ENCODE data around the gene SLC39A13.

SLC39A13 gene

DNA sequence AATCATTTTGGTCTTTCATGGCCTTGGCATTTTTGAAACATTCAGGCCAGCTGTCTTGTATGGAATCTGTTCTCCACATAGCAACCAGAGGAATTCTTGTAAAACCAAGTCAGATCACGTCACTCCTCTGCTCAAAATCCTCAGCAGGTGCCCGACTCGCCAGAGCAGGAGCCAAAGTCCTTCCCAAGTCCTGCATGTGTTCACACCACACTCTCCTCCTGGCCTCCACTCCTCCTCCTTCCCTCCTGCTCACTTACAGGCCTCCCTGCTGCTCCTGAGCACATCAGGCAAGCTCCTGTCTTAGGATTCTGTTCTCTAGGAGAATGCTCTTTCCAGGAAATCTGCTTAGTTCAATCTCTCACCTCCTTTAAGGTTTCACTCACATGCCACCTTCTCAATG is 24.8 kb downstream of the SLC39A13 start:
- DNase-seq (ENCODE audit: low read depth in 1 of 2, low spot score in 1 of 2): no peak
- Histone ChIP-seq H3K27ac (replicated peaks) (no peak overlapping the region), H3K27me3 (ENCODE audit: insufficient read depth, poor library complexity, severe bottlenecking) (no peaks in the 10 kb centered on the region), H3K4me3 (replicated peaks; ENCODE audit: insufficient read depth, low read length) (no peak overlapping the region)
- TF ChIP-seq, protein P1, sequence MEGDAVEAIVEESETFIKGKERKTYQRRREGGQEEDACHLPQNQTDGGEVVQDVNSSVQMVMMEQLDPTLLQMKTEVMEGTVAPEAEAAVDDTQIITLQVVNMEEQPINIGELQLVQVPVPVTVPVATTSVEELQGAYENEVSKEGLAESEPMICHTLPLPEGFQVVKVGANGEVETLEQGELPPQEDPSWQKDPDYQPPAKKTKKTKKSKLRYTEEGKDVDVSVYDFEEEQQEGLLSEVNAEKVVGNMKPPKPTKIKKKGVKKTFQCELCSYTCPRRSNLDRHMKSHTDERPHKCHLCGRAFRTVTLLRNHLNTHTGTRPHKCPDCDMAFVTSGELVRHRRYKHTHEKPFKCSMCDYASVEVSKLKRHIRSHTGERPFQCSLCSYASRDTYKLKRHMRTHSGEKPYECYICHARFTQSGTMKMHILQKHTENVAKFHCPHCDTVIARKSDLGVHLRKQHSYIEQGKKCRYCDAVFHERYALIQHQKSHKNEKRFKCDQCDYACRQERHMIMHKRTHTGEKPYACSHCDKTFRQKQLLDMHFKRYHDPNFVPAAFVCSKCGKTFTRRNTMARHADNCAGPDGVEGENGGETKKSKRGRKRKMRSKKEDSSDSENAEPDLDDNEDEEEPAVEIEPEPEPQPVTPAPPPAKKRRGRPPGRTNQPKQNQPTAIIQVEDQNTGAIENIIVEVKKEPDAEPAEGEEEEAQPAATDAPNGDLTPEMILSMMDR (IDR thresholded peaks at IDR 0.05; ENCODE audit: insufficient read depth, low read length): no peak
- TF ChIP-seq, protein P2, sequence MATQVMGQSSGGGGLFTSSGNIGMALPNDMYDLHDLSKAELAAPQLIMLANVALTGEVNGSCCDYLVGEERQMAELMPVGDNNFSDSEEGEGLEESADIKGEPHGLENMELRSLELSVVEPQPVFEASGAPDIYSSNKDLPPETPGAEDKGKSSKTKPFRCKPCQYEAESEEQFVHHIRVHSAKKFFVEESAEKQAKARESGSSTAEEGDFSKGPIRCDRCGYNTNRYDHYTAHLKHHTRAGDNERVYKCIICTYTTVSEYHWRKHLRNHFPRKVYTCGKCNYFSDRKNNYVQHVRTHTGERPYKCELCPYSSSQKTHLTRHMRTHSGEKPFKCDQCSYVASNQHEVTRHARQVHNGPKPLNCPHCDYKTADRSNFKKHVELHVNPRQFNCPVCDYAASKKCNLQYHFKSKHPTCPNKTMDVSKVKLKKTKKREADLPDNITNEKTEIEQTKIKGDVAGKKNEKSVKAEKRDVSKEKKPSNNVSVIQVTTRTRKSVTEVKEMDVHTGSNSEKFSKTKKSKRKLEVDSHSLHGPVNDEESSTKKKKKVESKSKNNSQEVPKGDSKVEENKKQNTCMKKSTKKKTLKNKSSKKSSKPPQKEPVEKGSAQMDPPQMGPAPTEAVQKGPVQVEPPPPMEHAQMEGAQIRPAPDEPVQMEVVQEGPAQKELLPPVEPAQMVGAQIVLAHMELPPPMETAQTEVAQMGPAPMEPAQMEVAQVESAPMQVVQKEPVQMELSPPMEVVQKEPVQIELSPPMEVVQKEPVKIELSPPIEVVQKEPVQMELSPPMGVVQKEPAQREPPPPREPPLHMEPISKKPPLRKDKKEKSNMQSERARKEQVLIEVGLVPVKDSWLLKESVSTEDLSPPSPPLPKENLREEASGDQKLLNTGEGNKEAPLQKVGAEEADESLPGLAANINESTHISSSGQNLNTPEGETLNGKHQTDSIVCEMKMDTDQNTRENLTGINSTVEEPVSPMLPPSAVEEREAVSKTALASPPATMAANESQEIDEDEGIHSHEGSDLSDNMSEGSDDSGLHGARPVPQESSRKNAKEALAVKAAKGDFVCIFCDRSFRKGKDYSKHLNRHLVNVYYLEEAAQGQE (IDR thresholded peaks at IDR 0.05; ENCODE audit: insufficient replicate concordance, low read depth): no peak
- TF ChIP-seq SPI1 (IDR thresholded peaks at IDR 0.05; ENCODE audit: borderline replicate concordance, low read depth) (no peak), POLR2AphosphoS5 (IDR thresholded peaks at IDR 0.05; ENCODE audit: low read depth) (no peak)

DNA sequence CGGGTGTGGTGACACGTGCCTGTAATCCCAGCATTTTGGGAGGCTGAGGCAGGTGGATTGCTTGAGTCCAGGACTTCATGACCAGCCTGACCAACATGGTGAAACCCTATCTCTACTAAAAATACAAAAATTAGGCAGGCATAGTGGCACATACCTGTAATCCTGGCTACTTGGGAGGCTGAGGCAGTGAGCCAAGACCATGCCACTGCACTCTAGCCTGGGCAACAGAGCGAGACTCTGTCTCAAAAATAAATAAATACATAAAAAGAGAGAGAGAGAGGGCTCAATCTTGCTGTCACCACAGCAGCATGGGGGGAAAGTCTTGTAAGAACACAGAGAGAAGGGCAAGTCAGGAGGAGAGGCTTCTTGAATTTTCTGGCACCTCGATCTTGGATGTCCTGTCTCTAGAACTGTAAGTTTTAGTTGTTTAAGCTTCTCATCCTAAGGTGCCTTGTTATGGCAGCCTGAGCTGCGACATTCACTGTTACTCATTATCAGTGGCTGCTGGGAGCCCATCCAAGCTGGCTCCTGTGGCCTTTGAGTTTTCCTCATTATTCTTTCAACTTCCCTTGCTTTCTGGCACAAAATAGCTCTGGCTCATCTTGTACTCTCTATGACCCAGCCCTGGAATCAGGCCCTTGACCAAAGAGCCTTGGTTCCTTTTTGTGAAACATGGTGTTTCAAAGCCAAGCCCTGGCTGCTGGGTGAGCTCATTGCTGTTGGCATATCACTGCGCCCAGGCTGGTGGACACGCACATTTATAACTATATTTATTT is 25.8 kb downstream of the SLC39A13 start:
- Histone ChIP-seq H3K27me3 (ENCODE audit: insufficient read depth, poor library complexity, severe bottlenecking) (no peaks in the 10 kb centered on the region), H3K4me3 (replicated peaks; ENCODE audit: insufficient read depth, low read length) (no peak overlapping the region), H3K27ac (replicated peaks) (no peak overlapping the region)
- no peak for DNase-seq (ENCODE audit: low read depth in 1 of 2, low spot score in 1 of 2)
- TF ChIP-seq, protein P1 (IDR thresholded peaks at IDR 0.05; ENCODE audit: insufficient read depth, low read length): no peak
- TF ChIP-seq POLR2AphosphoS5 (IDR thresholded peaks at IDR 0.05; ENCODE audit: low read depth): no peak
- TF ChIP-seq GABPA (IDR thresholded peaks at IDR 0.05; ENCODE audit: low read depth): no peak
- TF ChIP-seq, protein P2 (IDR thresholded peaks at IDR 0.05; ENCODE audit: insufficient replicate concordance, low read depth): no peak
- TF ChIP-seq SPI1 (IDR thresholded peaks at IDR 0.05; ENCODE audit: borderline replicate concordance, low read depth): no peak

DNA sequence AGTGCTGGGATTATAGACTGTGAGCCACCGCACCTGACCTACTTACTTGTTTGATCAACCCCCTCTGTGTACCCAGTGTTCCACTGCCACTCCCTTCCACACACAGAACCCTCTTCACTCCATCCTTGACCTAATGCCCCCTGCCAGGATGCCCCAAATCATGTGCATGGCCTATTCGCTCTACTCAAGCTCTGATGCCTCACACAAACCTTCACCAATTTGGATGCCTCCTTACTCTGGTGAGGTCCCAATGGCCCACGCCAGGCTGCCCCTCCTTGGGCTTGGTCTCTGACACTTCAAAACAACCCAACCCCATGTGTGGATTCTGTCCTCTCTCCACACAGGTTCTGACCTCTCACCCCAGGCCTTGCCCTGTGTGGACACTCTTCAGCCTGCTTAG is 27.3 kb downstream of the SLC39A13 start:
- TF ChIP-seq, protein P1 (IDR thresholded peaks at IDR 0.05; ENCODE audit: insufficient read depth, low read length): no peak
- TF ChIP-seq, protein P2 (IDR thresholded peaks at IDR 0.05; ENCODE audit: insufficient replicate concordance, low read depth): no peak
- no peak for TF ChIP-seq SPI1 (IDR thresholded peaks at IDR 0.05; ENCODE audit: borderline replicate concordance, low read depth)
- Histone ChIP-seq H3K4me3 (replicated peaks; ENCODE audit: insufficient read depth, low read length) (no peak overlapping the region), H3K27ac (replicated peaks) (no peak overlapping the region), H3K27me3 (ENCODE audit: insufficient read depth, poor library complexity, severe bottlenecking) (no peaks in the 10 kb centered on the region)
- DNase-seq (ENCODE audit: low read depth in 1 of 2, low spot score in 1 of 2): no peak

Measured in HL-60 (cell line).